ENCODE measurements around the gene MAPT.

Gene MAPT

GRCh38 chr17:45969726-45970125 lies 75.4 kb downstream of the MAPT start:
- no peak for TF ChIP-seq TAF1 (IDR thresholded peaks at IDR 0.05; ENCODE audit: low read depth)
- TF ChIP-seq TEAD4 (IDR thresholded peaks at IDR 0.05), result no peak
- TF ChIP-seq, protein P1, sequence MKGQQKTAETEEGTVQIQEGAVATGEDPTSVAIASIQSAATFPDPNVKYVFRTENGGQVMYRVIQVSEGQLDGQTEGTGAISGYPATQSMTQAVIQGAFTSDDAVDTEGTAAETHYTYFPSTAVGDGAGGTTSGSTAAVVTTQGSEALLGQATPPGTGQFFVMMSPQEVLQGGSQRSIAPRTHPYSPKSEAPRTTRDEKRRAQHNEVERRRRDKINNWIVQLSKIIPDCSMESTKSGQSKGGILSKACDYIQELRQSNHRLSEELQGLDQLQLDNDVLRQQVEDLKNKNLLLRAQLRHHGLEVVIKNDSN (IDR thresholded peaks at IDR 0.05), result no peak
- no peak for TF ChIP-seq FOXM1 (IDR thresholded peaks at IDR 0.05; ENCODE audit: borderline replicate concordance, low read depth)

GRCh38 chr17:45970659-45971058 lies 76.3 kb downstream of the MAPT start:
- TF ChIP-seq ZBTB7A (IDR thresholded peaks at IDR 0.05; ENCODE audit: low read depth) (no peak), MAX (IDR thresholded peaks at IDR 0.05) (no peak), FOXM1 (IDR thresholded peaks at IDR 0.05; ENCODE audit: borderline replicate concordance, low read depth) (no peak), CREB1 (IDR thresholded peaks at IDR 0.05; ENCODE audit: low read depth) (no peak), EP300 (IDR thresholded peaks at IDR 0.05; ENCODE audit: borderline replicate concordance) (no peak), EGR1 (IDR thresholded peaks at IDR 0.05) (no peak), YY1 (IDR thresholded peaks at IDR 0.05; ENCODE audit: low read depth) (no peak), RAD21 (IDR thresholded peaks at IDR 0.05; ENCODE audit: low read depth) (no peak), TEAD4 (IDR thresholded peaks at IDR 0.05) (no peak), TAF1 (IDR thresholded peaks at IDR 0.05; ENCODE audit: low read depth) (no peak), CEBPB (IDR thresholded peaks at IDR 0.05) (no peak), TCF12 (IDR thresholded peaks at IDR 0.05; ENCODE audit: low read depth) (no peak), REST (IDR thresholded peaks at IDR 0.05; ENCODE audit: low read depth) (no peak), NFIC (IDR thresholded peaks at IDR 0.05) (no peak)
- TF ChIP-seq, protein P1 (IDR thresholded peaks at IDR 0.05), result no peak

GRCh38 chr17:45971698-45972141 lies 77.4 kb downstream of the MAPT start:
- TF ChIP-seq CEBPB (IDR thresholded peaks at IDR 0.05) (no peak), EP300 (IDR thresholded peaks at IDR 0.05; ENCODE audit: borderline replicate concordance) (no peak), RAD21 (IDR thresholded peaks at IDR 0.05; ENCODE audit: low read depth) (no peak), CREB1 (IDR thresholded peaks at IDR 0.05; ENCODE audit: low read depth) (no peak), TEAD4 (IDR thresholded peaks at IDR 0.05) (no peak), TCF12 (IDR thresholded peaks at IDR 0.05; ENCODE audit: low read depth) (no peak), FOXM1 (IDR thresholded peaks at IDR 0.05; ENCODE audit: borderline replicate concordance, low read depth) (no peak), TAF1 (IDR thresholded peaks at IDR 0.05; ENCODE audit: low read depth) (no peak), EGR1 (IDR thresholded peaks at IDR 0.05) (no peak), MAX (IDR thresholded peaks at IDR 0.05) (no peak), NFIC (IDR thresholded peaks at IDR 0.05) (no peak), ZBTB7A (IDR thresholded peaks at IDR 0.05; ENCODE audit: low read depth) (no peak)
- TF ChIP-seq, protein P1 (IDR thresholded peaks at IDR 0.05), result no peak

- TF ChIP-seq ZBTB7A (IDR thresholded peaks at IDR 0.05; ENCODE audit: low read depth) (no peak), TCF12 (IDR thresholded peaks at IDR 0.05; ENCODE audit: low read depth) (no peak), TEAD4 (IDR thresholded peaks at IDR 0.05) (no peak), EGR1 (IDR thresholded peaks at IDR 0.05) (no peak), FOXM1 (IDR thresholded peaks at IDR 0.05; ENCODE audit: borderline replicate concordance, low read depth) (no peak)
- TF ChIP-seq, protein P1 (IDR thresholded peaks at IDR 0.05), result no peak
Measured at GRCh38 chr17:45972531-45972930, 78.2 kb downstream of the MAPT start.

GRCh38 chr17:45973099-45973780 lies 78.9 kb downstream of the MAPT start:
- no peak for TF ChIP-seq MAX (IDR thresholded peaks at IDR 0.05)
- no peak for TF ChIP-seq YY1 (IDR thresholded peaks at IDR 0.05; ENCODE audit: low read depth)
- no peak for TF ChIP-seq EP300 (IDR thresholded peaks at IDR 0.05; ENCODE audit: borderline replicate concordance)
- no peak for TF ChIP-seq RAD21 (IDR thresholded peaks at IDR 0.05; ENCODE audit: low read depth)
- no peak for TF ChIP-seq NFIC (IDR thresholded peaks at IDR 0.05)
- TF ChIP-seq EGR1 (IDR thresholded peaks at IDR 0.05), result no peak

- no peak for TF ChIP-seq TAF1 (IDR thresholded peaks at IDR 0.05; ENCODE audit: low read depth)
- no peak for TF ChIP-seq EP300 (IDR thresholded peaks at IDR 0.05; ENCODE audit: borderline replicate concordance)
- TF ChIP-seq, protein P1 (IDR thresholded peaks at IDR 0.05), result no peak
- TF ChIP-seq CEBPB (IDR thresholded peaks at IDR 0.05), result no peak
Measured at GRCh38 chr17:45973946-45974859, 79.8 kb downstream of the MAPT start.

Measured in Ishikawa (cell line).